Ovary (tissue), 3 donors: ENCODE measurements around the gene POLR3B.

Experiments used
- EP300 ChIP-seq: sonication (generic); formaldehyde crosslinking; IDR thresholded peaks from one replicate; pipeline ENCODE4 v1.6.1; 2017; ENCODE audit warnings: antibody characterized with exemption
- TF ChIP-seq, protein P1 (sequence below), 3 donors: fragments of 450-650 bp in 2 of 3; fragments of 200-600 bp in 1 of 3; IDR thresholded peaks; one replicate each; pipeline versions ENCODE4 v1.5.1 to v1.8.0; 2016 to 2022; ENCODE audit warnings: antibody characterized with exemption in 3 of 3, mild to moderate bottlenecking in 1 of 3
- donor health status: DM: no; HTN: no; CAD: no.

DNA sequence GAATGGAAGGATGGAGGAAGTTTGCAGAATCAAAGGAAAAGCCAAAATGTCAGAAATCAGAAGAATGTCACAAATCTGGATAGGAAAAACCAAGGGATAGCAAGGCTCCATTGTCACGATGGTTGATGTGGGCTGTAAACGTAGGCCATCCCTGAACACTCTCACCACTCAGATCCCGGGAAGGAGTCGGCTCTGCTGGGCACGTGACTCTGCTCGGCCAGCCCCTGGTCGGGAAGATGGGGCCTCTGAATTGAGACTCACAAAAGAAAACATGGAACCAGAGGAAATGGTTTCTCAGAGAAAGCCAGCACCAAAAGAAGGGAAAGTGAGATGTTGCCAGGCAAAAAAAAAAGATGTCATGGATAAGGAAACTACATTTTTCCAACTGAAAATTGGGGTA is 28.8 kb upstream of the POLR3B start:
- TF ChIP-seq, protein P1, sequence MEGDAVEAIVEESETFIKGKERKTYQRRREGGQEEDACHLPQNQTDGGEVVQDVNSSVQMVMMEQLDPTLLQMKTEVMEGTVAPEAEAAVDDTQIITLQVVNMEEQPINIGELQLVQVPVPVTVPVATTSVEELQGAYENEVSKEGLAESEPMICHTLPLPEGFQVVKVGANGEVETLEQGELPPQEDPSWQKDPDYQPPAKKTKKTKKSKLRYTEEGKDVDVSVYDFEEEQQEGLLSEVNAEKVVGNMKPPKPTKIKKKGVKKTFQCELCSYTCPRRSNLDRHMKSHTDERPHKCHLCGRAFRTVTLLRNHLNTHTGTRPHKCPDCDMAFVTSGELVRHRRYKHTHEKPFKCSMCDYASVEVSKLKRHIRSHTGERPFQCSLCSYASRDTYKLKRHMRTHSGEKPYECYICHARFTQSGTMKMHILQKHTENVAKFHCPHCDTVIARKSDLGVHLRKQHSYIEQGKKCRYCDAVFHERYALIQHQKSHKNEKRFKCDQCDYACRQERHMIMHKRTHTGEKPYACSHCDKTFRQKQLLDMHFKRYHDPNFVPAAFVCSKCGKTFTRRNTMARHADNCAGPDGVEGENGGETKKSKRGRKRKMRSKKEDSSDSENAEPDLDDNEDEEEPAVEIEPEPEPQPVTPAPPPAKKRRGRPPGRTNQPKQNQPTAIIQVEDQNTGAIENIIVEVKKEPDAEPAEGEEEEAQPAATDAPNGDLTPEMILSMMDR (IDR thresholded peaks at IDR 0.05) = no peak
- no peak for TF ChIP-seq EP300
